HG03469 (cell line): ENCODE data around the gene AOC2.
"Not testable (repeated sequence)": the region's sequence is repeated elsewhere in the genome, so short reads cannot be mapped to it uniquely, and the experiment has no call there.

Experiments used
- ATAC-seq: cut with Tn5 transposase; IDR thresholded peaks from one replicate; pipeline ENCODE4 v1.9.1; 2021; ENCODE audit warnings: mild to moderate bottlenecking, moderate library complexity, moderate number of reproducible peaks; ENCODE audit not compliant: unreplicated experiment

The AOC2 gene

GRCh38 chr17:42880776-42881310 lies 36.5 kb downstream of the AOC2 start:
- ATAC-seq, result no peak

GRCh38 chr17:42881706-42882105 lies 37.3 kb downstream of the AOC2 start:
- not testable (repeated sequence) for ATAC-seq

- ATAC-seq, result no peak
Observed at GRCh38 chr17:42882166-42882565, 37.8 kb downstream of the AOC2 start.

- ATAC-seq, result no peak
Observed at GRCh38 chr17:42883802-42884558, 39.6 kb downstream of the AOC2 start.

- ATAC-seq, result not testable (repeated sequence)
Observed at GRCh38 chr17:42885806-42886205, 41.4 kb downstream of the AOC2 start.

GRCh38 chr17:42886283-42887176 lies 42.1 kb downstream of the AOC2 start:
- ATAC-seq, result no peak

GRCh38 chr17:42889809-42890208 lies 45.4 kb downstream of the AOC2 start:
- no peak for ATAC-seq

- no peak for ATAC-seq
Observed at GRCh38 chr17:42891539-42892152, 47.3 kb downstream of the AOC2 start.

GRCh38 chr17:42893359-42893758 lies 49.0 kb downstream of the AOC2 start:
- no peak for ATAC-seq

- ATAC-seq, result no peak
Observed at GRCh38 chr17:42894283-42895184, 50.2 kb downstream of the AOC2 start.

- ATAC-seq, result no peak
Observed at GRCh38 chr17:42895185-42895555, 50.8 kb downstream of the AOC2 start.

GRCh38 chr17:42898147-42898811 lies 53.9 kb downstream of the AOC2 start:
- ATAC-seq, result no peak

- ATAC-seq, result not testable (repeated sequence)
Observed at GRCh38 chr17:42899981-42900380, 55.6 kb downstream of the AOC2 start.
